HG03432 (cell line): Measurements from ENCODE around the gene ERC2.
A peak's percentile ranks its signal among the peaks of the same experiment; 100 is the strongest.
"Not testable (repeated sequence)": the region's sequence is repeated elsewhere in the genome, so short reads cannot be mapped to it uniquely, and the experiment has no call there.

Experiments
- ATAC-seq: cut with Tn5 transposase; IDR thresholded peaks from one replicate; pipeline ENCODE4 v1.9.1; 2021; ENCODE audit warnings: mild to moderate bottlenecking, moderate library complexity; ENCODE audit not compliant: unreplicated experiment

The ERC2 gene

DNA sequence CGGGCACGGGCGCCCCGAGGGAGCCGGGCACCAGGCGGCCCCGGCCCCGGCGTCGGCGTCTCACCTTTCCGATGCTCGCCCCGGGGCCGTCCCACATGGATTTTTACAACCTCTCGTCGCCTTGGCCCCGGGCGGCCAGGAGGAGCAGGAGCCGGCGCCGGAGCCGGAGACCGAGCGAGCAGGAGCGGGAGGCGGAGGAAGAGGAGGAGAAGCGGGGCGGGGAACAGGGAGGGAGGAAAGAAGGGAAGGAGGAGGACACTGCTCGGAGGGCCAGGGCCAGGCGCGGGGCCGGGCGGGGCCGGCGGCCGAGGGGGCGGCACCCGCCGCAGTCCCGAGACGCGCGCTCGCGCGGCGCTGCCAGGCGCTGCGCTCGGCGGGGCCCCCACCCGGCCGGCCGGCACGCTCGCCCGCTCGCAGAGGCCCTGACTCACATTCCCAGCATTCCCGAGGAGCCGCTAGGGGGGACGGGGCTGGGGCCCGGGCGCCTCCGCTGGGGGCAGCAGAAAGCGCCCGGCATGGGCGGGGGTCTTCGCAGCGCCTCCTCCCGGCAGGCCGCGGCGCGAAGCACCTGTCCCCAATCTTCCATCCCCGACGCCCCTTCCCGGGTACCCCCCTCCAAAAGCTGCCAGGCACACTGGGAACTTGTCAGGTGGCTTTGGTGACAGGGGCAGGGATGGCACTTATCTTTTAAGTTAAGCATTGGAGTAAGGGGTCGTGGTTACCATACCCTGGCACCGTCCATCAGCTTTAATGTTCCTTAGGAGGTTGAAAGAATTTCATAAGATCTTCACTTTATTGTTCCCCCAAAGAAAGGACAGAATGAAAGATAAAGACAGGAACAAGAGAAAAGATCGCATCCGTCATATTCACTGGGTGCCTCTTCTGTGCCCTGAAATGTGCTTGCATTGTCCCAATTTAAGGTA, at the start of gene ERC2:
TSS of gene ERC2 (minus strand) at position 284 of the 923 bp plus-strand sequence.
- no peak for ATAC-seq

DNA sequence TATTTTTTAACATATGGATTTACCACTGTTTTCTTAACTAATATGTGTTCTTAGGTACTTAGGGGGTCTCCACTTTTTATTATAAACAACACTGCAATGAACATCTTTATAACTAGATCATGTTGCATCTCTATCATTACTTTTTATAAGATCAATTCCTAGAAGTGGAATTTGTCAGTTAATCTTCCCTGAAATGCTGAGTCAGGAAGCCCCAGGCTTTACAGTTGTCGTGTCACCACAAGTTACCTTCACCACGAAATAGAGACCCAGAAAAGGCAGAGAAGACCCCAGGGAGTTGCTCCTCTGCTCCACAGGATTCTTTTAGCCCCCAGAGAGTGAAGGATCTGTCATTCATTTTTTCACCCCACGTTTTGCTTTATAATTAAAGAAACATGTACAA, 34.5 kb upstream of the ERC2 start:
- no peak for ATAC-seq

DNA sequence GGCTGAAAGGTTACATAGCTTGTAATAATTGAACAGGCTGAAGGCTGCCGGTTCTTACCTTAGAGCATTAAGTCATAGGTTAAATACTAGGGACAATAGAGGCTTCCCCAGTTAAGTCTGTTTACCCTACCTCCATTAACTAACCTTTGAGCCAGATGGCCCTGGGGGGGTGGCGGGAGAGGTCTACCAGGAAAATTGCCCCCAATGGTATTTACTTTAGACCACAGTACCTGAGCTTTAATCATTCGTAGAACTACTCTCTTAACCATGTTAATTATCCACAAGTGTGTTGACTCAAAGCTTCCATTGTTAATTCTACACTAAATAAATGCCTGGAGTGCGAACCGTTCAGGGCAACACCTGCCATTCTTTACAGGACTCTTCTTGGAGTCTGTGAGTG, 28.1 kb upstream of the ERC2 start:
- ATAC-seq = not testable (repeated sequence)

- peak; percentile 94 for ATAC-seq
These were observed 26.5 kb upstream of the ERC2 start for GRCh38 chr3:56494679-56495322.

GRCh38 chr3:56491566-56491965, 23.3 kb upstream of the ERC2 start:
- no peak for ATAC-seq

DNA sequence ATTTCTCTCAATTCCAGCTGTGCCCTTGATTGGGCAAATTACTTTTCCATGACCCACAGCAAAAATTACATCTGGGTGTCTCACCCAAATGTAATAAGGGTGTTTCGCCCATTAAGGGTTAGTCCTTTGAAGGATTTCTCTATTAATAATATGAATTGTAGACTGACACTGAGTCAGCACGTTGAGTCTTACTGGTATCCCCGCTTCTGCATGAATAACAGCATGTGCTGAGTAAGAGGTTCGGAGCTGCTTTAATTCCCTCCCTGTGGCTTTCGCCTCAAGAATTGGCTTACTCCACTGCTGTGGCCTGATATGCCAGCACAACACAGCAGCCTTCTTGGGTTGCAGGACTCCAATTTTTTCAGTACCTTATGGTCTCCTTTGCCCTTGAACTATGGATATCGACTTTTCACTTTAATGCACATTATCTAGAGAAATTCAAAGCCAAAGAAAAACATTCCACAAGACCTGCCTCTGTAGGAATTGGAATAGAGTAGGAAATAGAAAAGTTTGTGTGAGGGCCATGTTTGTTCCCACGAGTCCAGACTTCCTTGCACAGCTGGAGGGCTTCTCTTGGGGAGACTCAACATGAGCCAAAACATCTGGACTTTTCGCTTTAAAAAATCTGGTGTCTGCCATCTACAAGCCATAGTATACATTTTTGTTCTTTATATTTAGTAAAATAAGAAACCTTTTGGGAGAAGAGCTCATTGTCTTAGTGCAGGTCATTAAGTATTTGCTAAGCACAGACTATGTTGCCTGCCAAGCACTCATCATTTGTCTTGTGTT, 20.7 kb upstream of the ERC2 start:
- ATAC-seq = no peak

DNA sequence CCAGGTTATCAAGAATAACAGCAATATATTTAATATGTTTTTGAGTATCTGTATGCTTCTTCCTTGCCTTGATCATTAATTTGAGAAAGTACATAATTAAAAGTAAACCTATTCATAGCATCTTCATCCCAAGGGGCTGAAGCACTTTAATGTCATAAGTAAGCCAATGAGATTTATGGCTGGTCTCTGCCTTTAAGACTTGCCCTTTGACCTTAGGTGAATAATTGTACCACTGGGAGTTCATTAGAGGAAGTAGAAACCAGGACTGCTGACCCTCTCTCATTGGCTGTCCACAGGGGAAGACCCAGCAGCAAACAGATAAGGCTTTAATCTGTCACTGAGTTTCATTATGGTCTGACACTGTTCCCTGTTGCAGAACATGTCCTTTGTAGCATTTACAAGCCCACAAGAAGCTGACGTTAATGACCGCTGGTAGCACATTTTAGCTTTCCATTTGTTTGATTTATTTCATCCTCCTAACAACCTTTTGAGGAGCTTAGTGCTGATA, 16.3 kb upstream of the ERC2 start:
- no peak for ATAC-seq

DNA sequence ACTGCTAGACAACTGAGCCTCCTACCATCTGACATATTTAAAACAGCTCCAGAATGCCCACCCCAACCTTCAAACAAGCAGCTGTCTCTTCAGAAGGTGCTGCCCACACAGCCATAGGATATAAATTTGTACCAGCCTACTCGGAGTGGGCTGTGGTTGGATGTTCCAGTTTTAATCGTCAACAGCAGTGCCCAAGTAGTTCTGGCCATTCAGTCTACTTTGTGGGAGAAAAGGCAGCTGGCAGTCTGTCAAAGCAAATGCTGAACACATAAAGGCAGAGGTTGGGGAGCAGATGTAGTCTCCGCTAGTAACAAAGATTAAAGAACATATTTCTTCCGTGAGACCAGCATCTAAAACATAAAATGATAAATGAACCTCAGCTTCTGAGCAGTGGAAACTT, 15.9 kb upstream of the ERC2 start:
- no peak for ATAC-seq

DNA sequence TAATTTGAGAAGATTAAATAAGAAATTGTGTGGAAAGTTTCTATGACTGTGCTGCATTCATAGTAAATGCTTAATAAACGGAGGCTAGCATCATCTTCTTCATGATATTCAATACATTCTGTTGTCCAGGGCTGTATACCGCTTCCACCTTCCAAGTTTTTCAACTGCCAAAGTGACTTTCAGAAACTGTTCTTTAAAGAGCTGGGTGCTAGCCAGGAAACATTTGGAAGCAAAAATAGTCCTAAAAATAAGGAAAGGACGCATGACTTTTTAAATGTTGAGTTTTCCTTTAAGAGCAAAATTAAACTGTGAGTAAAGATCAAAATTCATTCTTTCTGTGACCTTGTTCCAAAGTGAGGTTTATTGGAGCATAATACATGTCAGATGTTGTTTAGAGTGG, 9.4 kb upstream of the ERC2 start:
- no peak for ATAC-seq

- ATAC-seq = no peak
These were observed 8.5 kb upstream of the ERC2 start for GRCh38 chr3:56476771-56477170.

- ATAC-seq = no peak
These were observed 3.5 kb upstream of the ERC2 start for GRCh38 chr3:56471771-56472170.

- ATAC-seq = no peak
These were observed 874 bp upstream of the ERC2 start for GRCh38 chr3:56469141-56469540.

GRCh38 chr3:56467801-56468183, 475 bp downstream of the ERC2 start:
- ATAC-seq = no peak

GRCh38 chr3:56467108-56467507, 1.2 kb downstream of the ERC2 start:
- ATAC-seq = no peak

GRCh38 chr3:56459719-56460118, 8.5 kb downstream of the ERC2 start:
- ATAC-seq = no peak

DNA sequence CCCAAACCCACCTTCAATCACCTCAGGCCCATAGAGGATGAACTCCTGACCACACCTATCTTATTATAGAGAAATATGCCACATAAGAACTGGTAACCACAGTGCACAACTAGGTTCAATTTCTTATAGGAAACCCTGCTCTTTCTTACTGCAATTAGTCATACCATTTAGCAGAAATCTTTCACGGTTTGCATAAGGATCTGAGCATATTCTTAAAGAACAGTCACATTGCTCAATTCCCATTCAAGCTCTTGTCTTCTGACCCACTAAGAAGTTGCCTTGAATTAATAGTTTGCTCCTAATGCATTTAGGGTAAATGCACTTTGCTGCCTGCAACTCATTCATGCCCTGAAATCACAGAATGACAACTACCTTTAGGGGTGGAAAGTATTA, 9.2 kb downstream of the ERC2 start:
- ATAC-seq = no peak

- no peak for ATAC-seq
These were observed 9.7 kb downstream of the ERC2 start for GRCh38 chr3:56458496-56459103.

- ATAC-seq = no peak
These were observed 12.2 kb downstream of the ERC2 start for GRCh38 chr3:56456117-56456516.

DNA sequence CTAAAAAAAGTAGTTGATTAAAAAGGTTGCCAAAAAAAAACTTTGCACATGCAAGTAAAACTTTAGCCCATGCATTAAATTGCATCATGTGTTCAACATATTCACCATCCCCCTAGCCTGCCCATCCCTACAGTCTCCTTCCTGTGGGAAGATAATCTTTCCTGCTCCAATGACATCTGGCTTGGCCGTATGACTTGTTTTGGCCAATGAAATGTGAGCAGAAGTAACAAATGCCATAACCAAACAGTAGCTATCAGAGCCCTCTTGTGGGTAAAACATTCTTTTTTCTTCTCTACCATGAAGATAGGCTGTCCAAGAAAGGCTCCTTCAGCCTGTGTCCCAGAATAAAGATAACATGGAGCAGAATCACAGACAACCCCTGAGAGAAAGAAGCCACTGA, 15.3 kb downstream of the ERC2 start:
- ATAC-seq = no peak

GRCh38 chr3:56452085-56452484, 16.2 kb downstream of the ERC2 start:
- no peak for ATAC-seq

GRCh38 chr3:56443372-56443771, 24.9 kb downstream of the ERC2 start:
- ATAC-seq = no peak
